Esophagus squamous epithelium (tissue), 4 donors: ENCODE results near the gene UBE2D1.

Source experiments
- CTCF ChIP-seq, 6 experiments: fragments of 450-650 bp in 4 of 6; fragments of 200-600 bp in 2 of 6; sonication (generic) in 2 of 6; IDR thresholded peaks; one replicate each; pipeline ENCODE4 v1.5.1; 2016 to 2019; ENCODE audit warnings: antibody characterized with exemption in 6 of 6, mild to moderate bottlenecking in 4 of 6, moderate library complexity in 4 of 6
- POLR2A ChIP-seq, 4 donors: fragments of 450-650 bp; IDR thresholded peaks; one replicate each; pipeline ENCODE4 v1.6.1; 2017; ENCODE audit warnings: antibody characterized with exemption in 4 of 4, mild to moderate bottlenecking in 4 of 4, moderate library complexity in 3 of 4

GRCh38 chr10:58351616-58352578, 17.1 kb downstream of the UBE2D1 start:
- TF ChIP-seq CTCF (IDR thresholded peaks at IDR 0.05) (no peak), POLR2A (IDR thresholded peaks at IDR 0.05) (no peak)
